OCI-LY3 (cell line): ENCODE data around the gene PPM1A.

ENCODE experiments used
- H2AFZ ChIP-seq: fragments of 200-600, 300-600 bp; shearing (Covaris generic); 2 replicates; pipeline ENCODE4 v1.6.0; 2014; ENCODE audit warnings: antibody characterized with exemption, low read depth, low read length
- H3K27ac ChIP-seq: fragments of 200-600, 300-600 bp; sonication (generic); 2 replicates; pipeline ENCODE4 v1.5.1; 2014; ENCODE audit warnings: mild to moderate bottlenecking, low read length, moderate library complexity, mixed read lengths
- H3K27me3 ChIP-seq: fragments of 200-600, 300-600 bp; sonication (generic); 2 replicates; pipeline ENCODE4 v1.6.1; 2014; ENCODE audit warnings: low read depth, low read length, mixed read lengths
- H3K36me3 ChIP-seq: fragments of 200-600, 300-600 bp; sonication (generic); replicated peaks from 2 replicates; pipeline ENCODE3; 2014; ENCODE audit warnings: low read depth, low read length, mixed read lengths
- H3K4me1 ChIP-seq: fragments of 300-600, 200-600 bp; sonication (generic); 2 replicates; pipeline ENCODE4 v1.6.1; 2014; ENCODE audit warnings: low read length, mixed read lengths
- H3K4me2 ChIP-seq: fragments of 200-600, 300-600 bp; sonication (generic); 2 replicates; pipeline ENCODE4 v1.6.1; 2014; ENCODE audit warnings: low read length, mixed read lengths
- H3K4me3 ChIP-seq: fragments of 300-600, 200-600 bp; sonication (generic); 2 replicates; pipeline ENCODE4 v1.5.1; 2014; ENCODE audit warnings: antibody characterized with exemption, mild to moderate bottlenecking, low read length, moderate library complexity
- H3K79me2 ChIP-seq: fragments of 300-600, 200-600 bp; shearing (Covaris generic); 2 replicates; pipeline ENCODE4 v1.6.1; 2014; ENCODE audit warnings: mild to moderate bottlenecking, low read length, mixed read lengths
- H3K9ac ChIP-seq: fragments of 300-600, 200-600 bp; shearing (Covaris generic); 2 replicates; pipeline ENCODE4 v1.6.0; 2014; ENCODE audit warnings: mild to moderate bottlenecking, low read length, moderate library complexity
- H3K9me3 ChIP-seq: fragments of 200-600, 300-600 bp; shearing (Covaris generic); 2 replicates; pipeline ENCODE4 v1.6.1; 2014; ENCODE audit warnings: low read length, mixed read lengths; ENCODE audit not compliant: insufficient read depth
- H4K20me1 ChIP-seq: fragments of 200-600, 300-600 bp; sonication (generic); 2 replicates; pipeline ENCODE4 v1.6.1; 2016; ENCODE audit warnings: low read length, mixed read lengths; ENCODE audit not compliant: insufficient read depth
- EZH2phosphoT487 ChIP-seq: fragments of 200-600 bp; shearing (Covaris generic); IDR thresholded peaks from 2 replicates; pipeline ENCODE4 v1.6.1; 2018; ENCODE audit warnings: antibody characterized with exemption, mixed run types, low read depth
- TF ChIP-seq, protein P1 (sequence below): fragments of 200-600, 300-600 bp; sonication (generic); IDR thresholded peaks from 2 replicates; pipeline ENCODE4 v1.5.1; 2014; ENCODE audit warnings: antibody characterized with exemption, low read length, low read depth

PPM1A gene

DNA sequence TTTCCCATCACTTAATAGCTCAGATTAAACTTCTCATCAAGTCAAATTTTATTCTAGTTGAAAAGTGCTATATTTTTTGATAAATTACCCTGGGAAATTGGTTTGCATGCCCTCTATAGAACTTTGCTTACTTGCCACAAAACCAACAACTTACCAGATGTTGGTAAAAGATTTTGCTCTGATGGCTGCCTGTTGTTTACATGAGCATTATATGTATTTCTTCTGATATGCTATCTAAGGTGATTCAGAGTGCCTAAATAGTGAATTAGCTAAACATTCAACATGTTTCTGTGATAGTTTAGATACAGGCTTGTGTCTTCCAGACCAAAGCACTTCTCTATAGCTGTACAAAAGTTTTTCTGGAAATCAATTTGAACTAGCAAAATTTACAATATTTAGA lies 51.0 kb downstream of the PPM1A start:
- Histone ChIP-seq H3K4me2 (no peak overlapping the region), H3K27ac (no peak overlapping the region), H3K79me2 (no peaks in the 10 kb centered on the region), H3K9me3 (no peaks in the 10 kb centered on the region), H3K4me3 (no peak overlapping the region), H3K27me3 (no peaks in the 10 kb centered on the region), H4K20me1 (no peaks in the 10 kb centered on the region), H2AFZ (no peak overlapping the region), H3K36me3 (peaks cover 14% of the 10 kb centered on the region), H3K9ac (no peak overlapping the region), H3K4me1 (no peaks in the 10 kb centered on the region)
- TF ChIP-seq, protein P1, sequence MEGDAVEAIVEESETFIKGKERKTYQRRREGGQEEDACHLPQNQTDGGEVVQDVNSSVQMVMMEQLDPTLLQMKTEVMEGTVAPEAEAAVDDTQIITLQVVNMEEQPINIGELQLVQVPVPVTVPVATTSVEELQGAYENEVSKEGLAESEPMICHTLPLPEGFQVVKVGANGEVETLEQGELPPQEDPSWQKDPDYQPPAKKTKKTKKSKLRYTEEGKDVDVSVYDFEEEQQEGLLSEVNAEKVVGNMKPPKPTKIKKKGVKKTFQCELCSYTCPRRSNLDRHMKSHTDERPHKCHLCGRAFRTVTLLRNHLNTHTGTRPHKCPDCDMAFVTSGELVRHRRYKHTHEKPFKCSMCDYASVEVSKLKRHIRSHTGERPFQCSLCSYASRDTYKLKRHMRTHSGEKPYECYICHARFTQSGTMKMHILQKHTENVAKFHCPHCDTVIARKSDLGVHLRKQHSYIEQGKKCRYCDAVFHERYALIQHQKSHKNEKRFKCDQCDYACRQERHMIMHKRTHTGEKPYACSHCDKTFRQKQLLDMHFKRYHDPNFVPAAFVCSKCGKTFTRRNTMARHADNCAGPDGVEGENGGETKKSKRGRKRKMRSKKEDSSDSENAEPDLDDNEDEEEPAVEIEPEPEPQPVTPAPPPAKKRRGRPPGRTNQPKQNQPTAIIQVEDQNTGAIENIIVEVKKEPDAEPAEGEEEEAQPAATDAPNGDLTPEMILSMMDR, result no peak
- TF ChIP-seq EZH2phosphoT487, result no peak

DNA sequence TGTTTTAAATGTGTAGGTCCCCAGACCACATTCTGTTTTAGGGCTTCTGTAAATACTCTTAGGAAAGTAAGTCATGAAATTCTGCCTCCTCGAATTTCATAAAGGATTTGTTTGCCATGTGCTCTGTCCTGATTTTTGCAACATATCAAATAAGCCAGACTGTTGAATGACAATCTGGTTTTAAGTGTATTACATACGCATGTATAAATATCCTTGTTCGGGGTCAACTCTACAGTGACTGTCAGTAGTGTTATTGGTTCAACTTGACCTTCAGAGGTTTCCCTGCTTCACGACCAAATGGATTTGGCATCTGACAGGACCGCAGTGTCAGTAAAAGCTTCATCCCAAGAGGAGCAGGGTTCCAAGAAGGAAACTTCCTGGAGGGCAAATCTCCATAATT lies 52.7 kb downstream of the PPM1A start:
- Histone ChIP-seq H4K20me1 (no peaks in the 10 kb centered on the region), H3K27ac (no peak overlapping the region), H3K36me3 (peaks cover 21% of the 10 kb centered on the region), H3K4me1 (no peaks in the 10 kb centered on the region), H3K9ac (no peak overlapping the region), H3K27me3 (no peaks in the 10 kb centered on the region), H3K4me3 (no peak overlapping the region), H3K79me2 (no peaks in the 10 kb centered on the region), H2AFZ (no peak overlapping the region), H3K9me3 (no peaks in the 10 kb centered on the region), H3K4me2 (no peak overlapping the region)
- no peak for TF ChIP-seq EZH2phosphoT487
- TF ChIP-seq, protein P1, result no peak

DNA sequence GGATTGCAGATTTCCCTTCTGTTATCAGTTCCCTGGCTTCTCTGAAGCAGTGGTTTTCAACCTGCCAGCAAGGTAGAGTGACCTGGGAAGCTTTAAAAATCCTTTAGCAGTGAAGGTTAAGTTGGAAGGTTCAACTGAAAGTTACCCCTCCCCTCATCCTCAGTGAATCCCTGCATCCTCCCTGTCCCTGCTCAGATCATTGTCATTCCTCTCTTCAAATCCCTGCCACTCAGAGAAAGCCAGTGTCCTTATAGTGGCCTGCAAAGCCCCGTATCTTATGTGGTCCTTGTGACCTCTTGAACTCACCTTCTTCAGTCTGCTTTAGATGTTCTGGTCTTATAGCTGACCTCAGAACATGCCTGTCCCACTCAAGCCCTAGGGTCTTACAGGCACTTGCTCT lies 53.6 kb downstream of the PPM1A start:
- no peaks in the 10 kb centered on the region for H4K20me1 ChIP-seq
- TF ChIP-seq, protein P1, result no peak
- TF ChIP-seq EZH2phosphoT487, result no peak
- peaks cover 20% of the 10 kb centered on the region for H3K36me3 ChIP-seq
- no peak overlapping the region for H3K27ac ChIP-seq
- H3K9me3 ChIP-seq, result no peaks in the 10 kb centered on the region
- no peak overlapping the region for H3K4me3 ChIP-seq
- no peak overlapping the region for H3K9ac ChIP-seq
- no peaks in the 10 kb centered on the region for H3K27me3 ChIP-seq
- H3K4me2 ChIP-seq, result no peak overlapping the region
- no peak overlapping the region for H2AFZ ChIP-seq
- no peaks in the 10 kb centered on the region for H3K4me1 ChIP-seq
- no peaks in the 10 kb centered on the region for H3K79me2 ChIP-seq

DNA sequence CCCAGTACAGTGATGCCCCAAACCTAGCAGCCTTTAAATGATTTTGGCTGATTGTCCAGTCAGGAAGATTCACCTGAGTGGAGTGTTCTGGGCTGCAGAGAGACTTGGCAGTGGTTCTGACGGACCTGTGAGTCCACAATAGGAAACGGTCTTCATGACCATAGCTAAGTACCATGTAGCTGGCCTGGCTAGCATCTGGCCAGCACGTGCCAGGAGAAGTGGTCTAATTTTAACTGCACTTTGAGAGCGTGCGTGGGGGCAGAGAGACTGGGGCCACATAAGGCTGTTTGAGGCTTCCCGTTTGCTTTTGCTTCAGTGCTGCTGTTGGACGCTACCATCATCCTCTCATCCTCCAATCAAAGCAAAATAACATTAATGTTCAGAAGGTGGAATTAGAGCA lies 54.7 kb downstream of the PPM1A start:
- H3K27me3 ChIP-seq, result no peaks in the 10 kb centered on the region
- no peaks in the 10 kb centered on the region for H3K4me1 ChIP-seq
- no peak overlapping the region for H3K4me3 ChIP-seq
- no peaks in the 10 kb centered on the region for H4K20me1 ChIP-seq
- TF ChIP-seq EZH2phosphoT487, result no peak
- TF ChIP-seq, protein P1, result no peak
- no peak overlapping the region for H3K27ac ChIP-seq
- no peak overlapping the region for H2AFZ ChIP-seq
- no peaks in the 10 kb centered on the region for H3K79me2 ChIP-seq
- H3K4me2 ChIP-seq, result no peak overlapping the region
- peaks cover 20% of the 10 kb centered on the region for H3K36me3 ChIP-seq
- H3K9me3 ChIP-seq, result no peaks in the 10 kb centered on the region
- no peak overlapping the region for H3K9ac ChIP-seq
